ENCODE measurements around the gene TACO1. TPM values are rescaled to one million over a fixed set of nuclear protein-coding genes. Genes with fewer than 3 reads are reported as not detected.

Gene TACO1
- total RNA-seq, 4 donors from 2014 or later, result 10.2 to 17.7 (median 14.6) TPM

DNA sequence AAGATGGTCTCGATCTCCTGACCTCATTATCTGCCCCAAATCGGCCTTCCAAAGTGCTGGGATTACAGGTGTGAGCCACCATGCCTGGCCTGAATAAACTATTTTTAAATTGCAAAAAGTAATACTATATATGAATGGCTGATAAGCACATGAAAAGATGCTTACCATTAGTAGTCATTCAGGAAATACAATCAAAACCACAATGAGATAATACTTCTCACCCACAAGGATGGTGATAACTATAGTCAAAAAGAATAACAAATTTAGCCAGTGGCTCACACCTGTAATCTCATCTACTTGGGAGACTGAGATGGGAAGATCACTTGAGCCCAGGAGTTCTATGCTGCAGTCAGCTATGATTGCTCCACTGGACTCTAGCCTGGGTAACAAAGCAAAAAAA is 2.4 kb upstream of the TACO1 start:
- no peak for TF ChIP-seq CTCF (IDR thresholded peaks at IDR 0.05; ENCODE audit: low read depth)

- no peak for TF ChIP-seq CTCF (IDR thresholded peaks at IDR 0.05; ENCODE audit: low read depth)
These were observed 1.0 kb downstream of the TACO1 start for GRCh38 chr17:63601439-63602371.

DNA sequence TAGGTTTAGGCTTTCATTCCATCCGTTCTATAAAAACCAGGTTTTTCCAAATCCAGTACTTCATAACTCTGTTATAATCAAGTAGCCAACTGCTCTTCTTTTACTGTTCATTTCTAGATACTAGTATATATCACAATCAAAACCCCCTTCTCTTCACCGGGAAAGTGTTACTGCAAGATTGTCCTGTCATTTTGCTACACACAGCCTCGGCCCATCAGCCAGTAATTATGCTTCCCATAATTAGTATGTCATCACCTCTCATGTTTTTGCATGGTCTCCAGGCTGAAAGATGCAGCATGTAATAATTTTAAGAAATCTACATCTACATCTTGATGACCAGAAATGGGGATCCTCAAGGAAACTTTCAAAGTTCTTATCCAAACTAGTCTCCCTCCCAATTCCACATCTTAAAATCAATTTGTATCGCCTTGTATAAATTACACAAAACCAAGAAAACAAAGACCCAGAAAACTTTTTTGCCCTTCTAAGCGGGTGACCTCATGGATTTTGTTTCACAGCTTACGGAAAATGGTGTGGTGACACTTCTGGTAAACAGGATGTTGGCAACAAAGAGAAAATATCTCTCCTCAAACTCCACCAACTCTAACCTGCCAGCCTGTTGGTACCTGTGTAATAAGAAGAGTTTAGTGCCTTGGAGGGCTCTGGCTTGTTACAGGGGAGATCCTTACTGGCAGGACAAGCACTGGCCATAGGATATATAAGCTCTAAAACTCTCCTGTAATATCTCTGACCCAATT is 9.3 kb downstream of the TACO1 start:
- TF ChIP-seq CTCF (IDR thresholded peaks at IDR 0.05; ENCODE audit: low read depth), result no peak

DNA sequence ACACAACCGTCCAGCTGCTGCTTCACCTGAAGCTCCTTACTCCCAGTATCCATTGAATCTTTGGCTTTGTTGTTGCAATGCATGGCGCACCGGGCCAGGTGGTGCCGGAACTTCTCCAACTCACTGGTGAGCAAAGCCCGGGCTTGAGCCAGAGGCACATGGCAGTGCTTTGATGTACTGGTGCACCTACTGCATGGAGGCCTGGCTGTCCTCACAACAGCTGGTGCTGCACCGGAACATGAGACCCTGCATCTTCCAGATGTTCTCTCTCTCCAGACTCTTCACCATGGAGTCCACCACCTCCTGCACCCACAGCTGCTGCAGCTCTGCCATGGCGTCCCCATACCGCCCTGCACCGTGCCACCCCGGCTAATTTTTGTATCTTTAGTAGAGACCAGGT is 10.2 kb downstream of the TACO1 start:
- TF ChIP-seq CTCF (IDR thresholded peaks at IDR 0.05; ENCODE audit: low read depth), result no peak

DNA sequence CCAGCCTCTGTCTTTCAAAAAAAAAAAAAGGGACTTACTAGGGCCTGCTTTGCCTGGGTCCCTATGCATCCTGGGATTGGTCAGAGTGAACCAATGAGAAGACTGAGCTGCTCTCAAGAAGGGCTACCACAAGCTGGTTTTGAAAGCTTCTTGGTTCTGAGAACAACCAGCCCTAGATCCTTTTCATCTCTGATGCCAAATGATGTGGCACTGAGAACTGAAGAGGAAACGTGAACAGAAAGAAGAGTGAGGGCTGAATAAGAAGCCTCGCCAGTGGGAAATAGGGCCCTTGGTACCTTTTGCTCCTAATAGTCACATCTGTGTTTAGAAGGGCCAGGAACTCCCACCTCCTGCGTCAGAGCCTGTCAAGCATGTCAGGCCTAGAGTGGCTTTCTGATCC is 10.7 kb downstream of the TACO1 start:
- no peak for TF ChIP-seq CTCF (IDR thresholded peaks at IDR 0.05; ENCODE audit: low read depth)

DNA sequence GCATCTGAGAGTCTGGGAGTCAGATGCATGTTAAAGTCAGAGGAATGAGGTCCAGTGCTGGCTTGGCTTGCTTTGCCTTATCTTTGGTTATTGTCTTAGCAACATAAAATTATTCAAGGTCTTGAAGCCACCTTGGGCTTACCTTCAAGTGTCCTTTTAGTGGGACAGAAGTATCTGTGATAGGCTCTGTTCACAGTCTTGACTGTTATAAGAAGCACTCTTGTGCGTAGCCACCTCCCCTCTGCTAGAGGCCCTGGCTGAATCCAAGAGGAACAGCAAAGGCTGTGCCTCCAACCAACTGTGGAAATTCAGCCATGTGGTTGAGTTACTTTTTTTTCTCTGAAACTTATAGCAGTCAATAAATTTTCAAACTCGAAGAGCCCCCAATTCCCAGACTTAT is 13.0 kb downstream of the TACO1 start:
- no peak for TF ChIP-seq CTCF (IDR thresholded peaks at IDR 0.05; ENCODE audit: low read depth)

DNA sequence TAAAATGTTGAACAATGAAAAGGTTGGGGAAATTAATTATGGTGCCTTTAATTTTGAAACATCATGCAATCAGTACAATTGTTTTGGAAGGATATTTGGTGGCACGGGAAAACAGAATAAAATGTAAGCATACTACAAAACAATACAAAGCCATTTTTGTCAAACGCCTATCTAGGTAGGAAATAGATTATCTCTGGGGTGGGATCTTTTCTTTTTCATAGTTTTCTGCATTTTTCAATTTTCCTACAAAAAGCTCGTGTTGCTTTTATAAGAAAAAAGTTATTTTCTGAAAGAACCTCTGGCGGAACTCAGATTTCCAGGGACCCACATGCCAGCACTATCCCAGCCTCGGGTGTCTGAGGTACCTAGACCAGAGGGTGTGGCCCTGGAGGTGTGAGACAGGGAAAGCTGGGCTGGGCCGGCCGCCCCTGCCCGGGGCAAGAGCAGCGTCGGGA is 20.6 kb downstream of the TACO1 start:
- TF ChIP-seq CTCF (IDR thresholded peaks at IDR 0.05; ENCODE audit: low read depth), result no peak

All from subcutaneous adipose tissue (tissue), 4 donors.